Epidermal melanocyte (primary cell): ENCODE data around the gene CTIF.

Source experiments
- DNase-seq: peaks from one replicate; pipeline ENCODE4 v3.0.0; 2011; ENCODE audit warnings: low spot score; ENCODE audit not compliant: insufficient read length

Gene CTIF

DNA sequence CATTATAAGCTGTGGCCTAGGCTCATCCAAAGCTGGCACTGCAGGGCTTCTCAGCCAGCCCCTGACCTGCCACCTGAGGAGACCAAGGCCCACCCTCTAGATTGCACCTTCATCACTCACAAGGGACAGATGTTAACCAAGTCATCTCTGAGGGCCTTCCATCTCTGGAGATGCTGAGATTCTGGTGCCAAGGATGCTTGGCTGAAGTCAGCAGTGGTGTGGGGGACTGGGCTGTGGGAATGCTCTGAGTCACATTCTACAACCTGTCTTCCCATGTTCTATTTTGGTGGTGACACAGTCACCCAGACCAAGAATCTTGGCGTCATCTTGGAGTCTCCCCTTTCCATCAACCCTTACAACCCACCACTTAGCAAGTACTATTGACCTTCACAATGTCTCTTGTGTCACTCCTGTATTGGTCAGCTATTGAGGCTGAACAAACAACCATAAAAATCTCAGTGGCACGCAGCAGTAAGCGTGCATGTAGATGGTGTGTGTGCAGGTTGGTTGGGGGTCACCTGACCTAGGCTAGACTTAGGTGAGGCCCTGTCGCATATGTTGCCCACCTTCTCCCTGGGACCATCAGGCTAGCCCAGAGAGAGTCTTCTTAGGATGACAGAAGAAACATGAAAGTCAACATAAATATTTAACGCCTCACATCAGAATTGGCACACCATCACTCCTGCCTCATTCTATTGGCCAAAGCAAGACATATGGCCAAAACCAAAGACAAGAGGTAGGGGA, 276.9 kb downstream of the CTIF start:
- no peak for DNase-seq

DNA sequence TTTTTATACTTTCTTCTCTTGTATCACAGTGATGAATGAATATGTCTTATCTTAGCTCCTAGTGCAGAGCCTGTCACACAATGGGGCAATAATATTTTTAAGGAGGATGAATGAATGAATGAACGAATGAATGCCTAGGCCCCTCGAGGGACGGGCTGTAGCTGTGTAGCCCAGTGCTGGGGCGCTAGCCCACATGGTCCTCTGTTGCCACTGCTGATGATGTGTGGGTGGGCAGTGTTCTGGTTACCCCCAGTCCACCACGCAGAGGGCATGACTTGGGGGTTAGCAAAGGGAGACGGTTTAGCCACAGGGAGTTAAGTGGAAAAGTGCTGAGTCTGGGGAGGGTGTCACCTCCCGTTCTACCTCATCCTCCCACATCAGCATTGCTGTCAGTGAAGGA, 277.7 kb downstream of the CTIF start:
- no peak for DNase-seq

DNA sequence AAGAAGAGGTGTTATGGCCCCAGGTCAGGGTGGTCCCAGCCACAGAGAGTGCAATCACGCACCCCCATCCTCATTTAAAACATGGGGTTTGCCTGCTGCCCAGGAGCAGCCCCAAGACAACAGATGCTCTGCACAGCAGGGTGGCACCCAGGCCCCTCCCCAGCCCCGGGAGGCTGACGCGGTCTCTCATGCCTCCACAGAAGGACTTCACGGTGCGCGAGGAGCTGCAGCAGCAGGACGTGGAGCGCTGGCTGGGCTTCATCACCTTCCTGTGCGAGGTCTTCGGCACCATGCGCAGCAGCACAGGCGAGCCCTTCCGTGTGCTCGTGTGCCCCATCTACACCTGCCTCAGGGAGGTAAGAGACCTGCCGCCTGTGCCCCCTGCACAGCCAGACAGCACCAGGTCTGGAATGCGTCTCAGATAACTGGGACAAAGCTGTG, 278.2 kb downstream of the CTIF start:
- DNase-seq, result no peak

DNA sequence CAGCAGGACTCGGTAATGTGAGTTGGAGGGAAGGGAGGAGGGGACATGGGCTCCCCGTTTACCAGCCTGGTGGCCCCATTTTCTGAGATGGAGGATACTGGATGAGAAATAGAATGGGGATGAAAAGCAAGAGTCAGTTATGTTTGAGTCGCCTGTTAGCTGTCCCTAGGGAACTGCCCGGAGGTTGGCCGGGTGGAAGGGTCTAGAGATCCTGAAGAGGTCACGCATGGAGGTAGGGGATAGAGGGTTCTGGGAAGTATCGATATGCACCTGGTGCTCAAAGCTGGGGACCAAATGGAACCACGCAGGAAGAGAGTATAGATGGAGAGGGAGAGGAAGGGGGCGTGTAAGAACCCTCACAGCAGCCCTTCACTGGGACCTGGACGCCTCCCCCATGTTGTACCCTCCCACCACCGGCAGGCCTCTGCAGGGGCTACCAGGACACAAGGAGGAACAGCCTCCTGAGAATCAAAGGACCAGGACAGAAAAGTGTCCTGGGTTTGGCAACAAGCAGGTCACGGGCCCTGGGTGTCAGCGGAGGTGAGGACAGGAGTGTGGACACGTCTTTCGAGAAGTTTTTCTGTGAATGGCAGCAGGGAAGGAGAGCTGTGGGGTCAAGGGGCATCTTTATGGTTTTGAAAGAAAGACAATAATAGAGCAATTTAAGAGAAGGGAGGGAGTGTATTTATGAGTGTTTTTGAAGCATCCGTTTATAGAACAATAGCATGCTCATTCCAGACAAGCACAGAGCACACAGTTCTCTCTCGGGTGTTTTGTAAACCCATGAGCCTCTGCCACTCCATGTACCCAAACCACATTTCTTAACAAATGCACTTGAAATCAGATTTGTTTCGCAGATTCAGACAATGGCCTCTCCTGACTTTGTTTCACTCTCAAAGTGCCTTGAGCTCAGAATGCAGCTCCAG, 279.8 kb downstream of the CTIF start:
- DNase-seq, result no peak

DNA sequence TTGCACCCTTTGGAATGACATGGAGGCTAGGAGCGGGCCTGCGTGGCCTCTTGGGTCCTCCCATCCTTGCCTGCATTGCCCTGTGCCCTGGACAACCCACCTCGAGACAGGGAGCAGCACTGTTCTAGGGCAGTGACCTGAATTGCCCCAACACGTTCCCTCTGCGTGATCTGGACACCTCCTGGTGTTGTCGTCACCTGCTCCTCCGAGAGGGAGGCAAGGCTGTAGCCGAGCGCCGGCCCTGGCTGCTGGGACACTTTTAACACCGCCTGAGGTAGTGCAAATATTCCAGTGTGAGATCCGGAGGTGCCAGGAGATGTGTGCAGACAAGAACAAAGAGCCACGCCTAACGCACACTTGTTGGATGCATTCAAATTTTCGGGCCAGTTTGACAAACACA, 280.4 kb downstream of the CTIF start:
- DNase-seq, result no peak

DNA sequence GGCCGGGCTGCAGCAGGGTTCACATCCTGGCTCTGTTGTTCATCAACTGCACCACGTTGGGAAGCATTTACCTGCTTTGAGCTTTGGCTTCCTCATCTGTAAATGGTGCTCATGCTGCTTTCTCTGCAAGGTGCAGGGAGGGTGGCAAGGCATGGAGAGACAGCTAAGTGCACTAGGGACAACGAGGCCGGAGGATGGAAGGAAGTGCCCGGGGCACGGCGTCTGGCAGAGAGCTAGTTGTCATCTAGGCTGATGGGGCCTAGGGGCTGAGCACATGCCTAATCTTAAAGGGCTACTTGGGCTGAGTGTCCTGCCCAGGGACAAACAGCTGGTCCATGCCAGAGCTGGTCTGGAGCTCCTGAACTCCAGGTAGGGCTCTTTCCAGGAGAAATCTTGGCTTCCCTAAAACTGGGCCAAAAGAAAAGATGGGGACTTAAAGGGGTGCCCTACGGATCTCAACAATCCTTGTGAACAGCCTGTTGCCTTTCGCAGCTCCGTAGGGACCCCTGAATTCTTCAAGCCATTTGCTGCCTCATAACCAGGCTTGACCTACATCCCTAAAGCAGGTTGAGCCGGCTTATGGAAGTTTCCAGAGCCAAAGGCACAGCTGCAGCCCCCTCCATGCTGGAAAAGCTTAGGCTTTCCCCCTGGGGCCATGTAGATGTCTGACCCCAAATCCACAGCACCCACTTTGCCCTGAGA, 281.1 kb downstream of the CTIF start:
- DNase-seq, result no peak

DNA sequence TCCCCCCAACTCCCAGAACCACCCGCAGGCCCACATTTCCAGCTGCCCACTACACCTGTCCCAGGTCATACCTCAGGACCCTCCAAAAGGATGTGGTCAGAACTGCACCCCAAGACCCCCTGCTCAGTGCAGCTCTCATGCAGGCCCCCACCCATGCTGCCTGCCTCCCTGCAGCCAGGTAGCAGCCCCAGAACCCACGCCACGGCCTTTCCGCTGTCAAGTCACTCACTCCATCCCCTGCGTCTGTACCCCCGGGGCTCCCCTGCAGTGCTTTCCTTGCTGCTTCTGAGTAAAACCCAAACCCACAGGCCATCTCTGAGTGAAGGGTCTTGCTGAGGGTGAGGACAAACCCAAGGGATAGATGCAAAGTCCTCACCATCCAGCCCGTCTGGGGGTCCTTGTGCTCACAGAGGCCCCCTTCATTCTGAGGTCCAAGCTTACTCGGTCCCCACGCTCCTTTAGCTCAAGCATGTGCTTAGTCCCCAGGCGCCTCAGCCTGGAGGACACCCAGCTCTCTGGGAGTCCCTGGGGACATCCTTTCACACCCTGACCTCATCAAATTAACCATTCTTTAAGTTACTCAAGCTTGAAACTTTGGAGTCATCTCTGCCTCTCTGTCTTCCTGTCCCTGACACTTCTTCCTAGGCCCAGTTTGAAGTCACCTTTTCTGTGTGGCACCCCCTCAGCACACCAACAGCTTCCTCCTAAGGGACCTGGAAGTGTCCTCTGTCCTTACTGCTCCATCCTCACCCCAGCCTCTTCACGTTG, 281.8 kb downstream of the CTIF start:
- DNase-seq, result no peak

DNA sequence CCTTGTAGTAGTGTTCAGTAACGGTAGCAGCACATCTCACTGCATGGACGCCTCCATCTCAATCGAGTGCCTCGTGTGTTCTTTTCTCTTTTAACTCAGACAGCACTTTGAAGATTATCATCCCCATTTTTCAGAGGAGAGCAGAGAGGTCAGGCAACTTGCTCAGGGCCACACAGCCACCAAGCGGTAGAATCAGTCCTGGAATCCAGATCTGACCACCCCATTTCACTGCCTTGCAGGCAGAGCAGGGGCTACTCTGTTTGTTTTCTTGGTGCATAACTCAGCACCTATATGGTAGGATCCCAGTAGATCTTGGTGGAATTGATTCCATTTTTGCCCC, 282.4 kb downstream of the CTIF start:
- no peak for DNase-seq

DNA sequence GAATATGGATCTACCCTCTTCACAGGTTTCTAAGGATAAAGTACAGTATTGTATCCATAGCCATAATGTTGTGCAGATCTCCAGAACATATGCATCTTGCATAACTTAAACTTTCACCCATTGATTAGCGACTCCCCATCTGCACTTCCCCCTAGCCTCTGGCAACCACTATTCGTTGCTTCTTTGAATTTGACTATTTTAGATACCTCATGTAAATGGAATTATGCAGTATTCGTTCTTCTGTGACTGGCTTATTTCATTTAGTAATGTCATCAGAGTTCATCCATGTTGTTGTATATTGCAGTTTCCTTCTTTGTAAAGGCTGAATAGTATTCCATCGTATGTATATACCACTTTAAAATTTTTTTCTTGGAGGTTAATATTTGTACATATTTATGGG, 283.0 kb downstream of the CTIF start:
- no peak for DNase-seq

DNA sequence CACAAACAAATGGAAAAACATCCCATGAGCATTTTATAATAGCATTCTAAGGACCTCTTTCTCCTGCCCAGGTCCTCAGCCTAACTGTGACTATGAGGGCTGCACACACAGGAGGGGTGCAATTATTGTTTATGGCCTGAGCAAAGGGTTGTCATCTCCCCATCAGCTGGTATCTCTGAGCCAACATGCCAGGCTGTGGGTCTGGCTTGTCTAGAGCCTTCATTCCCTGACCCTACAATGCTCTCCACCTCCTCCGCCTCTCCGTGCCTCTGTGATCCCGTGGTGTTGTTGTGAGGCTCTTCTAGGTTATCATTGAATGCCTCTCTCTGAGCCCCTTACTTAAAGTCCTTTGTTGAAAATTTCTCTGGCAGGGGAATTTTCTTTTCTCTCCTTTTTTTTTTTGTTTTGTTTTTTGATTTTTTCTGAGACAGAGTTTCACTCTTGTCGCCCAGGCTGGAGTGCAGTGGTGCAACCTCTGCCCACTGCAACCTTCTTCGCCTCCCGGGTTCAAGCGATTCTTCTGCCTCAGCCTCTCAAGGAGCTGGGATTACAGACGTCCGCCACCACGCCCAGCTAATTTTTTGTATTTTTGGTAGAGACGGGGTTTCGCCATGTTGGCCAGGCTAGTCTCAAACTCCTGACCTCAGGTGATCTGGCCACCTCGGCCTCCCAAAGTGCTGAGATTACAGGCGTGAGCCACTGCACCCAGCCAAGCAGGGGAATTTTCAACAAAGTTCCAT, 285.6 kb downstream of the CTIF start:
- no peak for DNase-seq

DNA sequence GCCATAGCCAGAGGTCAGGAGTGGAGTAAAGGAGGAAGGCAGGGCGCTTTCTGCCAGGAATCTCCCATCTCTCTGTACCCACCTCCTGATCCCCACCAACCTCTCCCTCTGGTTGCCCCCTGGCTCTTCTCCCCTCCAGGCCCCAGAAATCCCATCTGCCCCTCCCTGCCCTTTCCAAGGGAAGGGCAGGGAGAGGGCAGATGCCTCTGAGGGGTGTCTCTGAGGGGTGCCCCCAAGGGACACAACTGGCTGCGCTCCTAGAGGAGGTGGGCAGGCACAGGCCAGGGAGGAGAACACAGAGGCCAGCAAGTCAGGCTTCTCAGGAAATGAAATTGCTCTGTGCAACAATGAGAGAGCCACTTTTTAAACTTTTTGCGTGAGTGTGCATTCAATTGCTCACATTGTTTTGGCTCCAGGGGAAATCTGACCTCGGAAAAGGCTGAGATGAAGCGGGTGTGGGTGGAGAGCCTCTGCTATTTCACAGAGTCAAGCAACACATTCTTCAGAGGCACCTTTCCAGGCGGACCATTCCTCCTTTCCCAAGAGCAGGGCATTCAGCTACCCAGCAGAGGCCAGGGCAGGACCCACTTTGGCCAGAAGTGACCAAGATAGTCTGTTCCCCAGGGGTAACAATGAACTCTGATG, 286.4 kb downstream of the CTIF start:
- DNase-seq, result no peak

DNA sequence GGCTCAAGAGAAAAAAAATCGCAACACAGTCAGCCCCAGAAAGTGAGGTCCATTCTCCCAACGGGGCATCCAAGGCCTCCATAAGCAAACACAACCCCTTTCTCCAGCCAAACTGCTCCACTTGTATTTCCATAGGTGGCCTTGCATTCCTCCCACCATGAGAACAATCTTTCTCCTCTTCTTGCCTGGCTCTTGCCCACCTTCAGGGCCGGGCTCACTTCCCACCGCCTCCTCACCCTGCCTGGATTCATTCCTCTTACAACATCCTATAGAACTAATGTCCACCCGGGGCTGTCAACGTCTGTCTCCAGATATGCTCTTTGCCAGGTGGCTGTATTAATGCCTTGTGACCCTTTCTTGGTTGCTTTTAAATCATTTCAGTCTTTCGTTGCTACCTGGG, 287.4 kb downstream of the CTIF start:
- no peak for DNase-seq

DNA sequence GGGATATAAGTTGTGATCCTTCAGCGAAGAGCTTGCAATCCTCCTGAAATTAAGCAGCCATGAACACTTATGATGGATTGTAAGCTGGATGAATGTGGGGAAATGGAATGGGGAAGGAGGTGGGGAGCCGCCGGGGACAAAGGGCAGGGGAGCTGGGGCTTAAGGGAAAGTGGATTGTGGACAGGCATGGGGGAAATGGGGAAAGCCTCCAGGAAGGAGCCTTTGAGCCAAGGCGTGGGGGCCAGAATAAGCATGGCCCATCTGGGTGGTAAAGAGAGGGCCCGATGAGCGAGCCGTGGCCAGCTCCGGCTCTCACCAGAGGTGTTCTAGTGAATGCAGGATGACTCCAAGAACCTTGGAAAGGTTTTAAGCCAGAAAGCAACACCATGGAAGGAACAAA, 288.0 kb downstream of the CTIF start:
- no peak for DNase-seq

DNA sequence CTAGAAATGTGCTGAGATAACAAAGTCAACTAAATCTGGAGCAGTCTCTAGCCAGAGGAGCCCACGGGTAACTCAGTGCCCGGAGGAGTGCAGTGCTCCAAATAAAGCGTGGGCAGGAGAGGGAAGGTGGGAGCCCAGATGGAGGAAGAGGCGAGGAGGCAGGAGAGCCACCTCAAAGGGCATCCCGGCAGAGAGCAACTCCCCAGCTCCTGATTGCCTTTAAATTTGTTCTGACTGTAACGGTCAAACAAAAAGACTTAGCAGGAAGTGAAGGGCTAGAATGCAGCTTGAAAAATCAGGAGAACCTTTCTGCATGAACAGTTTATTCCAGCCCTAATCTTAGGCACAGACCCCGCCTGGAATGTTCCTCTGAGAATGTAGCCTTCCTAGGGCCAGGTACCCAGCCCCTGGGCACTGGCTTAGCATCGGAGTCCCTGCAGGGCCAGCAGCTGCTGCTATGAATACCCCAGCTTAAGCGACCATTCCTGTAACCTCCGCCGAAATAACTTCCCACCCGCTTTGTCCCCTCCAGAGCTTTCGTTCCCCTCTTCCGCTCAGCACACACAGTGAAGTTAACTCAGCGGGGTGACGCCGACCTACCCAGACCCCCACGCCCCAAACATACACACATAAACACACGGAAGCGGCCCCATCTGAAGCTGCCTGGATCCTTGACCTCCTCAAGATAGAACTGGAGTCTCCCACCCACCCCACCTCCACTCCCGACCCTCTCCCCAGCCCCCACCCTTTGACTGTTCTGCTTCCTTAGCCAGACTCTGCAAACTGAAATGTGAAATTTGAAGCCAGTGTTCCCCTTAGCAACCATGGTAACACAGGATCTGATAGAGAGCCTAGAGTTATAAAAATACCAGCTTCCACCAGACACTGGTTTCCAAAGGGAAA, 288.7 kb downstream of the CTIF start:
- DNase-seq, result no peak

DNA sequence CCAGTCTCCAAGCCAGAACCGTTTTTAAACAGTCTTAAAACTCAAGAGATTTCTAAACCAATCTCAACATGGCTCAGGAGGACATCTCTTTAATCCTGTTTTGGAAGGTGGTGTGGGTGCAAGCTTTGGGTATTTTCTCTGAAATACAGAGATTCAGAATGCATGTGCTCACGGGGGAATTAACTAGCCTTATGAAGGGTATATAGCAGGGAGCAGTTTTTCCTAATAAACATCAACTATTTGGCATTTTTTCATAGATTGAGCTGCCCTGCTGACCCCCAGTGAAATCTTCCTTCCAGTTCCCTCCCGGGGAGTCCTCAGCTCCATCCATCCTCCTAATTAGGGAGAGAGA, 289.3 kb downstream of the CTIF start:
- no peak for DNase-seq

DNA sequence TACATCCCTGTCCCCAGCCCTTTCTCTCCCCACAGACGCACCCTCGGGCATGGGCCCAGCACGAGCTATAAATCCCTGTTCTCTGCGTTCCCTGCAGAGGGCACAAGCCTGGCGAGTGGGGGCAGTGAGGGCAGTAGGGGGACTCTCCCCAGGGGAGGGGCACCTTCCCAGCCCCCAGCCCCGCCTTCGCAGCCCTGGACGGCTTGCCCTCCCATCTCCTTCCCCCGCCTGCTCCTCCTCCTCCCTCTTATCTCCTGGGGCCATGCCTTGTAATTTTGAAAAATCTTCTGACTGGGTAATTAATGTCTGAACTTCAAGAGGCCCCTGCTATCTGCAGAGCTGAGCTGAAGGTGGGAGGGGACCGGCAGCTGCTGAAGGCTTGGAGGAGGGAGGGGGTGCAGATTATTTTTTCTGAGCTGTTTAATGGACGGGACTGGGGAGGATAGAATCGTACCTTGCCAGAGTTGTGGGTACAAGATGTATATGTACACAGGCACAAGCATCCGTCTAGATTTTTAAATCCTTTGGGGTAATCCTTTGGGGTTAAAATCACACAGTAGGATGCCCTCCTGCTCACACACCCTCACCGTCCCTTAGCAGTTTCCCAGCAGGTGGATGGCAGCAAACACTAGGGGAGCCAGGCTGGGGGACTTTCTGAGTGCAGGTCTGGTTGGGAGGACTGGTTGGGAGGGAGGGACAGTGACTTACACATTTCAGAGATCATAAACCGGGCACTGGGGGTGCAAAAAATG, 290.0 kb downstream of the CTIF start:
- no peak for DNase-seq

DNA sequence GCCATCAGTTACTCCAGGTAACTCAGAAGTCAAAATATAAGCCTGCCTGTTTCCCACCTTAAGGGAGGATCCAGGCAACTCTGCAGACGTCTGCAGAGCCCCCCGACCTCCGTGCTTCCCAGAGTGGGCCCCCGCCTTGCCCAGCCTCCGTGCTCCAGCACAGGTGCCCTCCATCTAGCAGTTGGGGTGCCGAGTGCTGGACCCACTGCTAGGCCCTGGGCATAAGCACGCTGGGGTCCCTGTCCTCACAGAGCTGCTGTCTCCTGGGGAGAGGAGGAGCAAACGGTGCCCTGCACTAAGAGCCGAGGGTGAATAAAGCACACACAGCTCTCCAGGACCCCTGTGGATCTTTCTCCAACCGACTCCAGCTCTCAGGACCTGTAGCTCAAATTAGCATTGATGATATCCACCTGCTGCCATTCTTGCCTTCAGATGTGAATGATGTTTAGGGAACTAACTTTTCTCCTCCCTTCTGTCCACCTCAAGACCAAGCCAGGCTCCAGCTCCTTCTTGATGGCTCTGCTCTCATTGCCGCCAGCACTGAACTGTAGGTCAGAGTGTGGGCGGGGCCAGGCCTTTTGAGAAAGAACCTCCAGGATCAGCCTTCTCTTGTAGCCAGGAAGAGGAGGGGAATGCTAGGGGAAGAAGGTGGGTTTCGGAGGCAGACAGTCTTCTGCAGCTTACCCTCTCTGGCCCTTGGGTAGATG, 290.8 kb downstream of the CTIF start:
- DNase-seq, result no peak
